ENCODE results near the gene NHSL2. TPM values are rescaled to one million over a fixed set of nuclear protein-coding genes. Genes with fewer than 3 reads are reported as not detected.

Gene NHSL2
- total RNA-seq, 1 donor from 2014 or later = 38.0 TPM

GRCh38 chrX:72114306-72114705, 203.7 kb downstream of the NHSL2 start:
- peak; percentile 25 for ATAC-seq
- no peak for DNase-seq (ENCODE audit: low spot score)
- intact Hi-C loops (cut with DNase I) = no loop called here

GRCh38 chrX:72114807-72115206, 204.2 kb downstream of the NHSL2 start:
- intact Hi-C loops (cut with DNase I) = no loop called here
- ATAC-seq = peak; percentile 38
- DNase-seq (ENCODE audit: low spot score) = no peak

GRCh38 chrX:72115380-72115779, 204.7 kb downstream of the NHSL2 start:
- intact Hi-C loops (cut with DNase I) = no loop called here
- no peak for ATAC-seq
- DNase-seq (ENCODE audit: low spot score) = no peak

- ATAC-seq (no peak), DNase-seq (ENCODE audit: low spot score) (no peak)
- intact Hi-C loops (cut with DNase I) = no loop called here
Observed at GRCh38 chrX:72117636-72118210, 207.1 kb downstream of the NHSL2 start.

GRCh38 chrX:72120837-72121236, 210.2 kb downstream of the NHSL2 start:
- ATAC-seq (no peak), DNase-seq (ENCODE audit: low spot score) (no peak)
- intact Hi-C loops (cut with DNase I) = no loop called here

GRCh38 chrX:72121383-72121782, 210.7 kb downstream of the NHSL2 start:
- ATAC-seq (peak; percentile 87), DNase-seq (ENCODE audit: low spot score) (peak; percentile 74)
- intact Hi-C loops (cut with DNase I) = no loop called here

- ATAC-seq (no peak), DNase-seq (ENCODE audit: low spot score) (no peak)
- intact Hi-C loops (cut with DNase I) = no loop called here
Observed at GRCh38 chrX:72122621-72123337, 212.1 kb downstream of the NHSL2 start.

GRCh38 chrX:72123471-72124185, 213.0 kb downstream of the NHSL2 start:
- no peak for DNase-seq (ENCODE audit: low spot score)
- peak; percentile 27 for ATAC-seq
- intact Hi-C loops (cut with DNase I) = no loop called here

- DNase-seq (ENCODE audit: low spot score) (no peak), ATAC-seq (no peak)
- intact Hi-C loops (cut with DNase I) = no loop called here
Observed at GRCh38 chrX:72124540-72125201, 214.0 kb downstream of the NHSL2 start.

- intact Hi-C loops (cut with DNase I) = no loop called here
- ATAC-seq (no peak), DNase-seq (ENCODE audit: low spot score) (no peak)
Observed at GRCh38 chrX:72125331-72126047, 214.8 kb downstream of the NHSL2 start.

GRCh38 chrX:72126048-72126415, 215.4 kb downstream of the NHSL2 start:
- intact Hi-C loops (cut with DNase I) = no loop called here
- DNase-seq (ENCODE audit: low spot score) (no peak), ATAC-seq (peak; percentile 5)

- ATAC-seq = peak; percentile 90
- peak; percentile 94 for DNase-seq (ENCODE audit: low spot score)
- intact Hi-C loops (cut with DNase I) = no loop called here
Observed at GRCh38 chrX:72126539-72127140, 216.0 kb downstream of the NHSL2 start.

- intact Hi-C loops (cut with DNase I) = no loop called here
- no peak for DNase-seq (ENCODE audit: low spot score)
- ATAC-seq = no peak
Observed at GRCh38 chrX:72127332-72127731, 216.7 kb downstream of the NHSL2 start.

- no peak for ATAC-seq
- intact Hi-C loops (cut with DNase I) = no loop called here
- no peak for DNase-seq (ENCODE audit: low spot score)
Observed at GRCh38 chrX:72128183-72128834, 217.7 kb downstream of the NHSL2 start.

GRCh38 chrX:72128881-72129280, 218.2 kb downstream of the NHSL2 start:
- intact Hi-C loops (cut with DNase I) = no loop called here
- no peak for DNase-seq (ENCODE audit: low spot score)
- no peak for ATAC-seq

- intact Hi-C loops (cut with DNase I) = no loop called here
- DNase-seq (ENCODE audit: low spot score) (no peak), ATAC-seq (no peak)
Observed at GRCh38 chrX:72129661-72130060, 219.0 kb downstream of the NHSL2 start.

GRCh38 chrX:72130156-72130761, 219.6 kb downstream of the NHSL2 start:
- no peak for DNase-seq (ENCODE audit: low spot score)
- ATAC-seq = no peak
- intact Hi-C loops (cut with DNase I) = no loop called here

- DNase-seq (ENCODE audit: low spot score) = no peak
- no peak for ATAC-seq
- intact Hi-C loops (cut with DNase I) = no loop called here
Observed at GRCh38 chrX:72130762-72131250, 220.2 kb downstream of the NHSL2 start.

Data from sciatic nerve (tissue), 2 donors.